ENCODE data around the gene SCNN1A.

The SCNN1A gene

DNA sequence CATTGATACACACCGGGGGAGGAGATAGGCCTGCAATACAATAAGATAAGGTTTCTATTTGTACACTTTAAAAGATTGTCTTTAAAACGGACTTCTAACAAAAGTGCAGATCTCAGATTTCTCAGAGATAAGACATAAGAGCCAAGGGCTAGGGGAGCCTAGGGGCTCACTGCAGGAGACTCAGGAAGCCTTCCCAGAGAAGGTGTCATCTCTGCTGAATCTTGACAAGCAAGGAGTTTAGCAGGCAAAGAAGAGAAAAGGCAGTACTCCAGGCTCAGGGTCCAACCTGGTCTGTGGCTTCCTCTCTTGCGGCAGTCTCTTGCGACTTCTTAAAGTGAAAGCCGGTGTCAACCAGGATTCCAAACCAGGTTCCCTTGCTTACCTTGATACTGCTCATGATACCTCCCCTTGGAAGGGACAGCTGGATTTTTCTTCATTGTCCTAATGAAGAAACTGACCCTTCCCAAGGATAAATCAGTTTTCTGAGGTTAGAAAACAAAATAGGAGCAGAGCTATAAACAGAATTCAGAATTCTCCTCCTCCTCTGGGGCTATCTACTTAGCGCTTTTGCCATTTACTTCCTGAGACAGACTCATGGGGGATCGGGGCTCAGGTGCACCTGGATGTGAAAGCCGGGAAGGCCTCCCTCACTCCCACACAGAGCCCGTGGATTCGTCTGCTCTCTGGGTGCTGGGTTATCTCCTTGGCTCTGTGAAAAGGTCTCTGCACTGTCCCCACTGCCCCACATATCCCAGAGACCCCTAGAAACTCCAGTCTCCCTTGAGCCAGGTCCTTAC lies 1.7 kb upstream of the SCNN1A start:
- Histone ChIP-seq H3K27me3 (ENCODE audit: insufficient read depth, insufficient read length) (peaks cover 14% of the 10 kb centered on the region), H3K4me1 (ENCODE audit: insufficient read depth, insufficient read length) (peaks cover 38% of the 10 kb centered on the region), H3K4me3 (ENCODE audit: insufficient read length, low read depth) (no peak overlapping the region), H3K36me3 (ENCODE audit: insufficient read depth, insufficient read length, low read length) (no peaks in the 10 kb centered on the region), H3K9me3 (ENCODE audit: insufficient read depth, low read length) (no peaks in the 10 kb centered on the region), H3K9ac (ENCODE audit: insufficient read length, low read depth) (peak overlapping the region; percentile 87)
- DNase-seq (ENCODE audit: low read depth, low spot score) = no peak
- TF ChIP-seq SUZ12 (IDR thresholded peaks at IDR 0.05; ENCODE audit: extremely low read depth, insufficient read depth, insufficient read length) (no peak), YY1 (IDR thresholded peaks at IDR 0.05; ENCODE audit: insufficient read depth, insufficient read length) (no peak), ZNF274 (IDR thresholded peaks at IDR 0.05; ENCODE audit: low read depth, low read length) (no peak)

DNA sequence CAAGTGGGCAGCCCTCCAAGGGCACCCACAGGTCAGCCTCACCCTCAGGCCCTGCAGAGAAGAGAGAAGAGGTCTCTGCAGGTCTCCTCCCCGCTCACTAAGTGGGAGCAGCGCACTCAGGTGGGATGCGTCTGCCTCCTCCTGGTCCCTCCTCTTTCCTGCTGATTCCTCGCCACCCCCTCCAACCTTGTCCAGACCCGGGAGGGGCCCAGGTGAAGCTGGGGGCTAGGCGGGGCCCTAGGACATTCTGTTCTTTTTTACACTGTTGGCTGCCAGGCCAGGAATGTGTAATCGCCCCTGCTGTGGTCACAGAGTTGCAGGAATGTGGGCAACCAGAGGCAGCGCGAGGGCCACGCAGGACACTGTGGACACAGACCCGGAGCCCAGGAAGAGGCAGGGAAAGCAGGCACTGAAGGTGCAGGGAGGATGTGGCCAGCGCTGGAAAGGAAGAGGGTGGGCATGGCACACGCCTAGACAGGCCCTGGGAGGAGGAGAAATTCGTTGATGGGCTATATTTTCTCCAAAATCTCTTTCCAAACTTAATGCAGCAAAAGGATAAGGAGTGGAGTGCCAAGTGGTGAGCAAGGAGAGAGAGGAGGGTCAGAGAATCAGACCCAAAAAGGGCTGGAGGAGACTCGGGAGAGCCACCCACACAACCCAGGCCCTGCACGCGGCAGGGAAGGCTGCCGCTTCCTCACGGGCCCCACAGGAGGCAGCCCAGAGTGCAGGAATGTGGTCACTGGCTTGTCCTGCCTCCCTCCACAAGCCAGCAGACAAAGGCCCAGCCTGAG lies 911 bp upstream of the SCNN1A start:
- peak; percentile 91 for DNase-seq (ENCODE audit: low read depth, low spot score)
- Histone ChIP-seq H3K9me3 (ENCODE audit: insufficient read depth, low read length) (no peaks in the 10 kb centered on the region), H3K9ac (ENCODE audit: insufficient read length, low read depth) (peak overlapping the region; percentile 87), H3K27me3 (ENCODE audit: insufficient read depth, insufficient read length) (peaks cover 14% of the 10 kb centered on the region), H3K36me3 (ENCODE audit: insufficient read depth, insufficient read length, low read length) (no peaks in the 10 kb centered on the region), H3K4me3 (ENCODE audit: insufficient read length, low read depth) (peak overlapping the region; percentile 29), H3K4me1 (ENCODE audit: insufficient read depth, insufficient read length) (peaks cover 38% of the 10 kb centered on the region)
- no peak for TF ChIP-seq ZNF274 (IDR thresholded peaks at IDR 0.05; ENCODE audit: low read depth, low read length)
- TF ChIP-seq SUZ12 (IDR thresholded peaks at IDR 0.05; ENCODE audit: extremely low read depth, insufficient read depth, insufficient read length) = no peak
- TF ChIP-seq YY1 (IDR thresholded peaks at IDR 0.05; ENCODE audit: insufficient read depth, insufficient read length) = no peak

DNA sequence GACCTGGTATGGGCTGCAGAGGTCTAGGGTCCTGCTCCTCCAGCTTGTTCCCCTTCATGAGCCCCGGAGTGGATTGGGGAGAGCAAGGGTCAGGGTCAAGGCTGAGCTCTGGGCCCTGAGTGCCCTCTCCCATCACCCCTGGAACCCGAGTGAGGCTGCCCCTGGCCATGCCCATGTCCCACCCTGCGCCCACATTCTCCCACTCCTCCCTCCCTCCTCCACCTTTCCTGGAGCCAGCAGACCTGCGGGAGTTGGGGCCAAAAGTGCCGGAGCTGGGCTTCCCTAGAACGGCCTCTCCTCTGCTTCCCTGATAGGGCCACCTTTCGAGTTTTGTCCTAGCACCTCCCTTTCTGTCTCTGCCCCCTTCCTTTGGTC lies 590 bp downstream of the SCNN1A start:
- peak overlapping the region; percentile 29 for H3K4me3 ChIP-seq (ENCODE audit: insufficient read length, low read depth)
- peaks cover 50% of the 10 kb centered on the region for H3K4me1 ChIP-seq (ENCODE audit: insufficient read depth, insufficient read length)
- H3K9ac ChIP-seq (ENCODE audit: insufficient read length, low read depth) = peak overlapping the region; percentile 75

DNA sequence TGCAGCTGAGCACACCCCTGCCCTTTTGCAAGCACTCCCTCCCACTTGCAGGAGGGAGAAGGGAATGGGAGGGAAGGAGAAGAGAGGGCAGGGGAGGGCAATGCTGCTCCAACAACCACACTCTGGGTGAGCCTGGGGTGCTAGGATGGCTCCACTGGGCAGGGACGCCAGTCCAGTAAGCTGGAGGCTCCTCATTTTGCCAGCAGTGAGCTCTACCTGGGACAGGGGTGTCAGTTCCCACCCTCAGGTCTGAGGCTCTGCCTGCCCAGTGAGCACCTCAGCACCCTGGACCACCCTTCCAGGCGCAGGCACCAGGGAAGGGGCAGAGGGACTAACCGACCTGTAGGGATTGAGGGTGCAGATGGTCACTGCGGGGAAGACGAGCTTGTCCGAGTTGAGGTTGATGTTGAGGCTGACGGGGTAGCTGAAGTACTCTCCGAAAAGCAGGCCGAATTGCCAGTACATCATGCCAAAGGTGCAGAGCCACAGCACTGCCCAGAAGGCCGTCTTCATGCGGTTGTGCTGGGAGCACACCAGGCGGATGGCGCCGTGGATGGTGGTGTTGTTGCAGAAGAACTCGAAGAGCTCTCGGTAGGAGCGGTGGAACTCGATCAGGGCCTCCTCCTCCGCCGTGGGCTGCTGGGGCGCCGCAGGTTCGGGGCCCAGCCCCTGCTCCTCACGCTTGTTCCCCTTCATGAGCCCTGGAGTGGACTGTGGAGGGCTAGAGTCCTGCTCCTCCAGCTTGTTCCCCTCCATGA lies 1.2 kb downstream of the SCNN1A start:
- Histone ChIP-seq H3K4me1 (ENCODE audit: insufficient read depth, insufficient read length) (peaks cover 50% of the 10 kb centered on the region), H3K9ac (ENCODE audit: insufficient read length, low read depth) (peak overlapping the region; percentile 75), H3K4me3 (ENCODE audit: insufficient read length, low read depth) (peak overlapping the region; percentile 29), H3K36me3 (ENCODE audit: insufficient read depth, insufficient read length, low read length) (no peaks in the 10 kb centered on the region), H3K9me3 (ENCODE audit: insufficient read depth, low read length) (no peaks in the 10 kb centered on the region), H3K27me3 (ENCODE audit: insufficient read depth, insufficient read length) (peaks cover 14% of the 10 kb centered on the region)
- TF ChIP-seq ZNF274 (IDR thresholded peaks at IDR 0.05; ENCODE audit: low read depth, low read length) = no peak
- TF ChIP-seq SUZ12 (IDR thresholded peaks at IDR 0.05; ENCODE audit: extremely low read depth, insufficient read depth, insufficient read length) = no peak
- TF ChIP-seq YY1 (IDR thresholded peaks at IDR 0.05; ENCODE audit: insufficient read depth, insufficient read length) = no peak
- DNase-seq (ENCODE audit: low read depth, low spot score) = no peak

More for the DNA sequence above, 590 bp downstream of the SCNN1A start:
- no peak for TF ChIP-seq ZNF274 (IDR thresholded peaks at IDR 0.05; ENCODE audit: low read depth, low read length)
- TF ChIP-seq YY1 (IDR thresholded peaks at IDR 0.05; ENCODE audit: insufficient read depth, insufficient read length) = no peak
- no peak for TF ChIP-seq SUZ12 (IDR thresholded peaks at IDR 0.05; ENCODE audit: extremely low read depth, insufficient read depth, insufficient read length)
- no peak for DNase-seq (ENCODE audit: low read depth, low spot score)
- Histone ChIP-seq H3K9me3 (ENCODE audit: insufficient read depth, low read length) (no peaks in the 10 kb centered on the region), H3K27me3 (ENCODE audit: insufficient read depth, insufficient read length) (peaks cover 14% of the 10 kb centered on the region), H3K36me3 (ENCODE audit: insufficient read depth, insufficient read length, low read length) (no peaks in the 10 kb centered on the region)

DNA sequence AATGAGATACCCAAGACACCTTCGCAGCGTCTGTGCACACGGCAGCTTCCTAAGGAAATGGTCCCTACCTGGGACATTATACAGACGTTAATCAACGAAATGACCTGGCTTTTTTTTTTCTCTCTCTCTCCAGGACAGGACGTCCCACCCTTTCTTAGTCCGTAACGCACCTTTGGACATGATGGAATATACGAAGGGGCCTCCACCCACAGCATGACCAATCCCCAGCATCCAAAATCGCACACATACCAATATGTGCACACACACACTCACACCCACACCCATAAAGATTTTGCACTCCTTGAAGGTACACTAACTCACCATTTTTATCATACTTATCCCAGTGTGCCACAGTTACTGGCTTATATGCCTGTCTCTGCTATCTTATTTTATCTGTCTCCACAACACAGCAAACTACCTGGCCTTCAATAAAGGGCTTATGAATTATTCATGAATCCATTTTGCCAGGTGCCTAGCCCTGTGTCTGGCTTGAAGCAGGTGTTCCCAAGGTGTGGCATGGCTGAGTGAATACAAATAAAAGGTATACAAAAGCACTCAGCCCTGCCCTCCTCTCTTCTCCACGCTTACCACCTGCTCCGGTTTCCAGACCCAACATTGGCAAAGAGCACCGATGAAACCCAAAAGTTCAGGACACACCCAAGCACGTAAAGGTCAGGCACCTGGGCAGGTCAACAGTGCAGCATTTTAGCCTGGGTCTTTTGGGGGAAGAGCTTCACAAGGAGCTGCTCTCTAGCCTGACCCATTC lies 2.2 kb downstream of the SCNN1A start:
- no peak for DNase-seq (ENCODE audit: low read depth, low spot score)
- Histone ChIP-seq H3K36me3 (ENCODE audit: insufficient read depth, insufficient read length, low read length) (no peaks in the 10 kb centered on the region), H3K9ac (ENCODE audit: insufficient read length, low read depth) (peak overlapping the region; percentile 75), H3K27me3 (ENCODE audit: insufficient read depth, insufficient read length) (peaks cover 14% of the 10 kb centered on the region), H3K9me3 (ENCODE audit: insufficient read depth, low read length) (no peaks in the 10 kb centered on the region), H3K4me1 (ENCODE audit: insufficient read depth, insufficient read length) (peaks cover 50% of the 10 kb centered on the region), H3K4me3 (ENCODE audit: insufficient read length, low read depth) (peak overlapping the region; percentile 29)
- TF ChIP-seq ZNF274 (IDR thresholded peaks at IDR 0.05; ENCODE audit: low read depth, low read length) = no peak
- no peak for TF ChIP-seq SUZ12 (IDR thresholded peaks at IDR 0.05; ENCODE audit: extremely low read depth, insufficient read depth, insufficient read length)
- no peak for TF ChIP-seq YY1 (IDR thresholded peaks at IDR 0.05; ENCODE audit: insufficient read depth, insufficient read length)

DNA sequence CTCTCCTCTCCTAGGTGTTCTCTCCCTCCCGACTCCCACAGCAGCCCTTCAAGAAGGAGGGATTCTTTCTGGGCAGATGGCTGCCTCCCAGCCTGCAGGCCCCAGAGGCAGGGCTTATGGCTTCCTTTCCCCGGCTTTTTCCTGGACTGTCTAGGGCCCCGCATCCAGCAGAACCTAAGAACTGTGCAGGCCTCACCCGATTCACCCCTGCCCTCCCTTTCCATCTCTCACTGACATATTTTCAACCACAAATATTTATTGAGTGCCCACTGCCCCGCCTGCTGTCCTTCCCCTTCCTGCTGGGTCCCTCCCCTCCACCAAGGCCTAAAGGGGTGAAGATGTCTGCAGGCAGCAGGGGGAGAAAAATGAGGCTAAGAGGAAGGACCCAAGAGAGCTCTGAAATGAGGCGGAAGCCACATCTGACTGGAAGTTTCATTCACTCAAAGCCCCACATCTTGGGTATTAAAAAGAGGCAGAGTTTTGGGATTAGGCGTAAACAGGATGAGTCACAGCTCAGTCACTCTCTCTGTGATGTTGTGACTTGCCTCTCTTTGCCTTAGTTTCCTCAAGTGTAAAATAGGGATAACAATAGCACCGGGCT lies 2.9 kb downstream of the SCNN1A start:
- H3K27me3 ChIP-seq (ENCODE audit: insufficient read depth, insufficient read length) = peaks cover 14% of the 10 kb centered on the region
- no peaks in the 10 kb centered on the region for H3K9me3 ChIP-seq (ENCODE audit: insufficient read depth, low read length)
- no peaks in the 10 kb centered on the region for H3K36me3 ChIP-seq (ENCODE audit: insufficient read depth, insufficient read length, low read length)
- H3K4me3 ChIP-seq (ENCODE audit: insufficient read length, low read depth) = peak overlapping the region; percentile 29
- DNase-seq (ENCODE audit: low read depth, low spot score) = no peak
- H3K9ac ChIP-seq (ENCODE audit: insufficient read length, low read depth) = peak overlapping the region; percentile 75
- TF ChIP-seq ZNF274 (IDR thresholded peaks at IDR 0.05; ENCODE audit: low read depth, low read length) (no peak), YY1 (IDR thresholded peaks at IDR 0.05; ENCODE audit: insufficient read depth, insufficient read length) (no peak), SUZ12 (IDR thresholded peaks at IDR 0.05; ENCODE audit: extremely low read depth, insufficient read depth, insufficient read length) (no peak)
- peaks cover 50% of the 10 kb centered on the region for H3K4me1 ChIP-seq (ENCODE audit: insufficient read depth, insufficient read length)

Measured in NT2/D1 (cell line).